ENCODE results near the gene KCNQ1.

DNA sequence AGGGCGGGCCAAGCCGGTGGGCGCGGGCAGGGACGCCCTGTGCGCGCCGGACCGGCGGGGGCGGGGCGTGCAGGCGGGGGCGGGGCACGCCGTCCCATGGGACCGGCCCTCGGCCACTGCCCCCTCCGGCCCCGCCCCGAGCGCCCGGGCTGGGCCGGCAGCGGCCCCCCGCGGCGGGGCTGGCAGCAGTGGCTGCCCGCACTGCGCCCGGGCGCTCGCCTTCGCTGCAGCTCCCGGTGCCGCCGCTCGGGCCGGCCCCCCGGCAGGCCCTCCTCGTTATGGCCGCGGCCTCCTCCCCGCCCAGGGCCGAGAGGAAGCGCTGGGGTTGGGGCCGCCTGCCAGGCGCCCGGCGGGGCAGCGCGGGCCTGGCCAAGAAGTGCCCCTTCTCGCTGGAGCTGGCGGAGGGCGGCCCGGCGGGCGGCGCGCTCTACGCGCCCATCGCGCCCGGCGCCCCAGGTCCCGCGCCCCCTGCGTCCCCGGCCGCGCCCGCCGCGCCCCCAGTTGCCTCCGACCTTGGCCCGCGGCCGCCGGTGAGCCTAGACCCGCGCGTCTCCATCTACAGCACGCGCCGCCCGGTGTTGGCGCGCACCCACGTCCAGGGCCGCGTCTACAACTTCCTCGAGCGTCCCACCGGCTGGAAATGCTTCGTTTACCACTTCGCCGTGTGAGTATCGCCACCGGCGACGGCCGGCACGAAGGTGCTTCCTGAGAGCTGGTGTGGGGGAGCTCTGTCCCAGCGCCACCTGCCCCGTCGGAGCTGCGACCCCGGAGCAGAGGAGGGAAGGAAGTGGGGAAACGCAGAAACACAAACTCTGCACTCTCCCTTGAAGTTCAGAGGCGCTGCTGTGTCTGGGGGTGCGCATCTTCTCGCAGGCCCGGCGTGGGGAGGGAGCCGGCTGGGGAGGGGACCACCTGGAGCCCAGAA lies at the start of gene KCNQ1:
- TF ChIP-seq CTCF (IDR thresholded peaks at IDR 0.05) (no peak), EZH2 (IDR thresholded peaks at IDR 0.05; ENCODE audit: borderline replicate concordance, insufficient read depth, low read depth, low read length, poor library complexity, severe bottlenecking) (no peak)

Measured in B cell (primary cell).